DMS53 treated with DMSO at 0.1 percent for 48 hours (cell line): ENCODE measurements around the gene IL17RD.

ENCODE experiments used
- DNase-seq: peaks from one replicate; lab custom pipeline; 2025; ENCODE audit not compliant: unreplicated experiment; lab: John Stamatoyannopoulos, UW

Gene IL17RD

GRCh38 chr3:57164657-57165573 is at the start of gene IL17RD:
Gene IL17RD (minus strand): TSS chr3:57165353. CDS start chr3:57165286, 67 bp downstream.
- no peak for DNase-seq

- DNase-seq, result no peak
Measured at GRCh38 chr3:57206423-57206822, 41.3 kb upstream of the IL17RD start.

GRCh38 chr3:57199895-57200297 is 34.7 kb upstream of the IL17RD start, which contains the start of gene HESX1:
Gene HESX1 (minus strand): TSS chr3:57199978. CDS start chr3:57199918, 60 bp downstream.
- no peak for DNase-seq

- no peak for DNase-seq
Measured at GRCh38 chr3:57194641-57195040, 29.5 kb upstream of the IL17RD start.

- DNase-seq, result no peak
Measured at GRCh38 chr3:57192028-57192427, 26.9 kb upstream of the IL17RD start.

GRCh38 chr3:57184526-57184925 is 19.4 kb upstream of the IL17RD start:
- no peak for DNase-seq

GRCh38 chr3:57179580-57180410 is 14.6 kb upstream of the IL17RD start:
- no peak for DNase-seq

GRCh38 chr3:57176045-57176444 is 10.9 kb upstream of the IL17RD start:
- no peak for DNase-seq

- no peak for DNase-seq
Measured at GRCh38 chr3:57173687-57174086, 8.5 kb upstream of the IL17RD start.

- no peak for DNase-seq
Measured at GRCh38 chr3:57170946-57171345, 5.8 kb upstream of the IL17RD start.

GRCh38 chr3:57169872-57170623 is 4.9 kb upstream of the IL17RD start:
- DNase-seq, result peak; percentile 53

- DNase-seq, result no peak
Measured at GRCh38 chr3:57169108-57169507, 4.0 kb upstream of the IL17RD start.

GRCh38 chr3:57168151-57168550 is 3.0 kb upstream of the IL17RD start:
- DNase-seq, result no peak

- DNase-seq, result no peak
Measured at GRCh38 chr3:57166660-57167059, 1.5 kb upstream of the IL17RD start.

GRCh38 chr3:57165641-57166040 is 488 bp upstream of the IL17RD start:
- no peak for DNase-seq

GRCh38 chr3:57164217-57164656 is 916 bp downstream of the IL17RD start:
- DNase-seq, result no peak

GRCh38 chr3:57163751-57164150 is 1.4 kb downstream of the IL17RD start:
- DNase-seq, result no peak

- DNase-seq, result no peak
Measured at GRCh38 chr3:57161915-57162314, 3.2 kb downstream of the IL17RD start.

- DNase-seq, result no peak
Measured at GRCh38 chr3:57160765-57161538, 4.2 kb downstream of the IL17RD start.

GRCh38 chr3:57160076-57160764 is 4.9 kb downstream of the IL17RD start:
- DNase-seq, result no peak
